Neural cell (in vitro differentiated cells): ENCODE results near the gene ZNF770.

Experiments
- CTCF ChIP-seq: fragments of 450-650 bp; IDR thresholded peaks from 2 replicates; pipeline ENCODE4 v1.5.1; 2014; ENCODE audit warnings: antibody characterized with exemption, mild to moderate bottlenecking, moderate library complexity; ENCODE audit not compliant: poor library complexity, severe bottlenecking
- POLR2AphosphoS5 ChIP-seq: IDR thresholded peaks from 2 replicates; pipeline ENCODE4 v1.6.1; 2012
- REST ChIP-seq: IDR thresholded peaks from 2 replicates; pipeline ENCODE4 v1.6.1; 2012; ENCODE audit warnings: borderline replicate concordance

- no peak for TF ChIP-seq POLR2AphosphoS5
- TF ChIP-seq REST = no peak
- TF ChIP-seq CTCF = no peak
Observed at GRCh38 chr15:35014241-35014640, 26.2 kb upstream of the ZNF770 start.
